K562 (cell line): ENCODE data around the gene RIC3. TPM values are rescaled to one million over a fixed set of nuclear protein-coding genes. Genes with fewer than 3 reads are reported as not detected.

Experiments
- ATAC-seq: fragments of 200-7000 bp; cut with Tn5 transposase; 3 replicates; pipeline ENCODE4 v1.9.1; 2020; ENCODE audit warnings: moderate library complexity
- BruUV-seq: library from RNA; stranded (reverse); fragments of 400-500 nt; replicated peaks from 2 replicates; lab custom pipeline; 2021; lab: Mats Ljungman, UMichigan
- CTCF ChIA-PET: fragments of 300-600 bp; formaldehyde crosslinking; extraction: SDS; loops from one replicate; lab custom pipeline; 2021; ENCODE audit warnings: low intra/inter-chr PET ratio; lab: Yijun Ruan, JAX
- POLR2A ChIA-PET: fragments of 300-600, 350-650 bp; sonication (Branson Sonifier 250); formaldehyde crosslinking; extraction: SDS; loops from one replicate; lab custom pipeline; 2021; ENCODE audit warnings: antibody characterized with exemption, inconsistent platforms; lab: Yijun Ruan, JAX
- DNase-seq, 4 experiments: peaks; one replicate each; pipeline versions ENCODE4 v3.0.0 to v3.0.0-alpha.2; 2011 to 2018; ENCODE audit warnings: low spot score in 3 of 4, mixed read lengths in 3 of 4; ENCODE audit errors: extremely low read depth in 1 of 4
- FAIRE-seq: peaks from 2 replicates; lab custom pipeline; 2011; peaks lifted over from hg19 to GRCh38; lab: Jason Lieb, UNC
- H2AFZ ChIP-seq: 2 replicates; pipeline ENCODE4 v1.6.0; 2011; ENCODE audit warnings: low read depth, low read length, control low read depth, inconsistent platforms
- H3K27ac ChIP-seq: fragments of 200-600 bp; 3 replicates; pipeline ENCODE4 v1.8.0; 2011; ENCODE audit warnings: low read depth, mild to moderate bottlenecking, control low read depth, inconsistent platforms, low read length, moderate library complexity, mixed read lengths; ENCODE audit errors: extremely low read depth
- H3K27me3 ChIP-seq, 2 experiments: fragments of 300-600 bp in 1 of 2; 2 replicates in 1 of 2; 3 replicates in 1 of 2; pipeline versions ENCODE4 v1.6.0 to v1.8.0; 2011; ENCODE audit warnings: inconsistent platforms in 2 of 2, low read length in 2 of 2, mild to moderate bottlenecking in 1 of 2, mixed read lengths in 1 of 2, moderate library complexity in 1 of 2; ENCODE audit not compliant: control insufficient read depth in 2 of 2, insufficient read depth in 2 of 2
- H3K36me3 ChIP-seq: fragments of 300-600 bp; 3 replicates; pipeline ENCODE4 v1.8.0; 2011; ENCODE audit warnings: mild to moderate bottlenecking, low read length, inconsistent platforms; ENCODE audit not compliant: control insufficient read depth, insufficient read depth
- H3K4me1 ChIP-seq, 2 experiments: fragments of 200-600 bp in 1 of 2; replicated peaks in 1 of 2; 2 replicates in 1 of 2; 3 replicates in 1 of 2; pipeline versions ENCODE4 v1.5.1 to v1.8.0; 2011; ENCODE audit warnings: inconsistent platforms in 2 of 2, low read length in 2 of 2, mild to moderate bottlenecking in 1 of 2, mixed read lengths in 1 of 2, moderate library complexity in 1 of 2; ENCODE audit not compliant: control insufficient read depth in 2 of 2, insufficient read depth in 2 of 2
- H3K4me2 ChIP-seq: 2 replicates; pipeline ENCODE4 v1.6.1; 2011; ENCODE audit warnings: low read length, control low read depth, inconsistent platforms, mixed read lengths; ENCODE audit not compliant: insufficient read depth
- H3K4me3 ChIP-seq: fragments of 200-600 bp; sonication (generic), shearing (Covaris generic); 2 replicates; pipeline ENCODE4 v1.5.1; 2016; ENCODE audit warnings: control low read depth, inconsistent platforms
- H3K79me2 ChIP-seq: fragments of 200-600 bp; 3 replicates; pipeline ENCODE4 v1.8.0; 2011; ENCODE audit warnings: low read length, inconsistent platforms; ENCODE audit not compliant: control insufficient read depth, insufficient read depth
- H3K9ac ChIP-seq, 2 experiments: 2 replicates each; pipeline versions ENCODE4 v1.6.0 to v1.6.1; 2011; ENCODE audit warnings: low read depth in 2 of 2, low read length in 2 of 2, control low read depth in 1 of 2, inconsistent platforms in 1 of 2, mild to moderate bottlenecking in 1 of 2, mixed read lengths in 1 of 2; ENCODE audit not compliant: insufficient read depth in 1 of 2
- H3K9me1 ChIP-seq: one replicate; pipeline ENCODE4 v1.6.0; 2011; ENCODE audit warnings: inconsistent platforms, mild to moderate bottlenecking, low read length, moderate library complexity; ENCODE audit not compliant: control insufficient read depth, insufficient read depth
- H3K9me3 ChIP-seq: replicated peaks from 2 replicates; pipeline ENCODE4 v1.5.1; 2011; ENCODE audit warnings: low read depth, low read length, inconsistent platforms; ENCODE audit not compliant: control insufficient read depth, insufficient read depth
- H4K20me1 ChIP-seq: replicated peaks from 2 replicates; pipeline ENCODE4 v1.6.1; 2011; ENCODE audit warnings: low read length, inconsistent platforms, mixed read lengths; ENCODE audit not compliant: control insufficient read depth, insufficient read depth
- CLOCK ChIP-seq: fragments of 250-450 bp; sonication (Bioruptor Pico); IDR thresholded peaks from 2 replicates; pipeline ENCODE4 v1.4.0; 2020; ENCODE audit warnings: mild to moderate bottlenecking, moderate library complexity, borderline replicate concordance
- ELF4 ChIP-seq: fragments of 450-650 bp; formaldehyde crosslinking; IDR thresholded peaks from 2 replicates; pipeline ENCODE4 v1.4.0; 2022; ENCODE audit warnings: missing genetic modification characterization
- ILF3 ChIP-seq: fragments of 450-650 bp; IDR thresholded peaks from 2 replicates; pipeline ENCODE4 v1.6.1; 2018; ENCODE audit warnings: antibody characterized with exemption, mild to moderate bottlenecking, moderate library complexity, borderline replicate concordance
- MCM7 ChIP-seq, 2 experiments: fragments of 450-650 bp; IDR thresholded peaks; 2 replicates each; pipeline ENCODE4 v1.6.1; 2016 to 2018
- ZNF449 ChIP-seq: fragments of 250-450 bp; sonication (Bioruptor Pico); IDR thresholded peaks from 2 replicates; pipeline ENCODE4 v1.8.0; 2022; ENCODE audit warnings: moderate library complexity, mild to moderate bottlenecking, inconsistent platforms
- ZNF707 ChIP-seq: fragments of 250-450 bp; sonication (Bioruptor Pico); conservative IDR thresholded peaks from 2 replicates; pipeline ENCODE4 v1.8.0; 2022; ENCODE audit warnings: inconsistent platforms, mild to moderate bottlenecking, moderate library complexity
- WGBS: fragments of 100-300 bp; shearing (Covaris generic); methylation state at CpG from one replicate; pipeline ENCODE4 v1.1.6; 2016; ENCODE audit warnings: low coverage, mixed read lengths; ENCODE audit not compliant: insufficient coverage; ENCODE audit errors: missing lambda C conversion rate; 5-methylcytosine and 5-hydroxymethylcytosine counted together
- in situ Hi-C: fragments of 300-500 bp; cut with MboI; formaldehyde crosslinking; loops from 4 replicates; pipeline ENCODE4 v1.15.0; 2018; ENCODE audit warnings: inconsistent platforms, mixed read lengths
- intact Hi-C: fragments of 100-400 bp; cut with micrococcal nuclease; formaldehyde crosslinking; loops from 2 replicates; pipeline ENCODE4 v1.14.2; 2022
- polyA plus RNA-seq, 8 experiments: library from polyadenylated mRNA; depleted of rRNA in 4 of 8; stranded (reverse) in 5 of 8; unstranded in 3 of 8; fragments of >200 nt; fragmentation: Nextera tagmentation in 2 of 8; fragmentation: Illumina TruSeq in 1 of 8; extraction: Ambion mirVana in 2 of 8; extraction: Trizol in 1 of 8; gene quantifications; 2 replicates each; pipeline versions ENCODE4 v1.2.1 to v1.2.3, GENCODE V29; 2011 to 2014; ENCODE audit warnings: inconsistent platforms in 1 of 8, missing spikeins in 1 of 8
- total RNA-seq, 7 experiments: library from RNA; depleted of rRNA in 6 of 7; stranded (reverse); fragments of >200 nt in 6 of 7; fragmentation: Illumina TruSeq in 2 of 7; extraction: Trizol in 2 of 7; gene quantifications; 2 replicates each; pipeline versions ENCODE4 v1.2.1 to v1.2.3, GENCODE V29; 2011 to 2021; ENCODE audit warnings: low replicate concordance in 1 of 7

Gene RIC3
- total and polyA plus RNA-seq, 9 of the 15 experiments (the other 6 are each of a cell fraction or from before 2014, with no cell fraction given) = 0.03 to 0.16 (median 0.05) TPM; not detected in 4

GRCh38 chr11:8080069-8080670 lies 88.7 kb downstream of the RIC3 start (continued):
- TF ChIP-seq ELF4 (CRISPR knock-in tag) (no peak), MCM7 (IDR thresholded peaks at IDR 0.05) (no peak), ZNF449 (CRISPR knock-in tag) (no peak), ILF3 (no peak)

GRCh38 chr11:8079111-8079675 lies 89.6 kb downstream of the RIC3 start:
- DNase-seq = no peak
- ATAC-seq = no peak
- H3K79me2 ChIP-seq = no peaks in the 10 kb centered on the region
- in situ Hi-C loops = no loop called here
- no peaks in the 10 kb centered on the region for H3K4me1 ChIP-seq
- WGBS = 5% methylated on average over 4 of the region's 4 CpGs
- H4K20me1 ChIP-seq = no peaks in the 10 kb centered on the region
- POLR2A ChIA-PET = interaction anchor here (1.0 kb wide), 1 partner anchor 14 kb away, joined by 4 read pairs; no protein-coding TSS in a partner anchor
- intact Hi-C loops = no loop called here
- CTCF ChIA-PET = interaction anchor here (0.7 kb wide), 1 partner anchor 52 kb away, joined by 3 read pairs; no protein-coding TSS in a partner anchor
- no peaks in the 10 kb centered on the region for H3K9me1 ChIP-seq
- no peak overlapping the region for H3K27ac ChIP-seq
- BruUV-seq = no TSS peak
- no peak overlapping the region for H2AFZ ChIP-seq
- no peak for FAIRE-seq
- H3K9ac ChIP-seq = no peak overlapping the region
- TF ChIP-seq ZNF707 (CRISPR knock-in tag) (peak; percentile 73), CLOCK (no peak)
- H3K4me2 ChIP-seq = no peak overlapping the region
- H3K4me3 ChIP-seq = no peak overlapping the region
- H3K27me3 ChIP-seq = peaks cover 0 to 32% of the 10 kb centered on the region in 2 experiments; a peak in 3 of 5 replicates
- no peaks in the 10 kb centered on the region for H3K9me3 ChIP-seq
- H3K36me3 ChIP-seq = no peaks in the 10 kb centered on the region
